GM21367 (cell line): ENCODE data around the gene KAZALD1.

Source experiments
- ATAC-seq: cut with Tn5 transposase; IDR thresholded peaks from one replicate; pipeline ENCODE4 v1.9.1; 2021; ENCODE audit not compliant: unreplicated experiment

The KAZALD1 gene

DNA sequence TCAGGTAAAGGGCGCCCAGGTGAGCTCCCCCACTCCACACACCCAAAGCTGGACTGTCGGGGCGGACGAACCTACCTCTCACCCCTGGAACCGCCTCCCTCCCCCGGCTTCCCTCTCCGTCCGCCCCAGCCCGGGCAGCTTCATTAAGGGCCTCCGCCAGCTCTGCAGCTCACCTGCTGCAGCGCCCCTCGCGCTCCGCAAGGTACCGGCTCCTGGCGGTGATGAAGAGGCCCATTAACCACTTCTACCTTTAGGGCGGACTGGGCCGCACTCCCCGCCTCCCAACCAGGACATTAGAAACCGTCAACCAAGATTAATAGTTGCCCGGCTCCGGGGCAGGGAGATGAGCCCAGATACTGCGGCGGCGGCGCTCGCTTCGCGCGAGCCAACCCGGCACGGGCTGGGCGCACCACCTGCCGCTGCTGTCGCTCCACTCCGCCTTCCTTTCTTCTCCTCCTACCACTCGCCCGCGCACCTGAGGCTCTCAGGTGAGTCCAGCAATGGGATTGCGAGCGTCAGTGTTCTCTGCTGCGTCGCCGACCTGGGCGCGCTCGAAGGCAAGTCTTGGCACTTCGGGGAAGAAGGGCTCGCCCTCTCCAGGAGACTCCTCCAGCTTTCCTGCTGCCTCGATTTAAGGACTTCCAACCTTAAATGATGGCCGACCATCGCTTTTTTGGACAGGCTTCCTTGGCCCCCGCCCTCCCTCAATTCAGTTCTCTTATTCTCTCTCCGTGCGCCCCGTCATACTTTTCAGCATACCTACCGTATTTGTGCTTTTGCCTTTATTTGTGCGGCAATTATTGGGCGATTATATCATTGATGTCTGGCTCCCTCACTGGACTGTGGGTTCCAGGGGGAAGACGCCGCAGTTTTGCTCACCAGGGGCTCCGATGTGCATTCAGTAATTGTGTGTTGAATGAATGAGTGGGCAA, 13.6 kb upstream of the KAZALD1 start:
- no peak for ATAC-seq

GRCh38 chr10:101050208-101051069, 11.3 kb upstream of the KAZALD1 start:
- ATAC-seq, result peak; percentile 53

GRCh38 chr10:101052285-101052684, 9.5 kb upstream of the KAZALD1 start:
- ATAC-seq, result no peak

DNA sequence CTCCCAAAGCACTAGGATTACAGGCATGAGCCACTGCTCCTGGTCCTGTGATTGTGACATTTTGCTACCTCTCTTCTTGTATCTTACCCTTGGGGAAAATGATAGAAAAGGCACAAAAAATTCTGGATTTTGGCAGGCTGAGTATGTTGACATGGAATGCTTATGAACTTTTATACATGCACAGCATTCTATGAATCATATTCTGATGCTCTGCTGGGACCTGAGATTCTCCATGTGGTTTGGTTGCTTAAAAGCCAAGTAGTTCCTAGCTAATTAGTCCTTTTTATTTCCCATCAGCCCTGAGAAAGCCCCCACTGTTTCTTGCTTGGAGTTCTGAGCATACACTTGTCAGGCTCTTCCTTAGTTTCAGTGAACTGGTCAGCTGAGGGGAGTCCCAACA, 8.3 kb upstream of the KAZALD1 start:
- ATAC-seq, result no peak

- no peak for ATAC-seq
Measured at GRCh38 chr10:101054351-101054750, 7.4 kb upstream of the KAZALD1 start.

GRCh38 chr10:101054876-101055275, 6.9 kb upstream of the KAZALD1 start:
- ATAC-seq, result no peak

DNA sequence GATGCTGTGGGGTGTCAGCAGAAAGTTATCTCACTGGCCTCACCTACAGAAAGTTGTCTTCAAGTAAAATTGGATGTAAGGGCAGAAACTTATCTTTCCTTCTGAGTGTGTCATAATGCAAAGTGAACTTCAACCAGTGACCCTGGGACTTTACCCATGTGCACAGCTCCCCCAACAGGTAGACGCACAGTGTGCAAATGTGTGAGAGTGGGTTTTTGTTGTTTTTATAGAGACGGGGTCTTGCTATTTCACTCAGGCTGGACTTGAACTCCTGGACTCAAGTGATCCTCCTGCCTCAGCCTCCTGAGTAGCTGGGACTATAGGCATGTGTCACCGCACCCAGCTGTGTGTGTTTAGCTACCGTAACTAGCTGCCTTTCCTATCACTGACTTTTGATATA, 6.4 kb upstream of the KAZALD1 start:
- ATAC-seq, result no peak

DNA sequence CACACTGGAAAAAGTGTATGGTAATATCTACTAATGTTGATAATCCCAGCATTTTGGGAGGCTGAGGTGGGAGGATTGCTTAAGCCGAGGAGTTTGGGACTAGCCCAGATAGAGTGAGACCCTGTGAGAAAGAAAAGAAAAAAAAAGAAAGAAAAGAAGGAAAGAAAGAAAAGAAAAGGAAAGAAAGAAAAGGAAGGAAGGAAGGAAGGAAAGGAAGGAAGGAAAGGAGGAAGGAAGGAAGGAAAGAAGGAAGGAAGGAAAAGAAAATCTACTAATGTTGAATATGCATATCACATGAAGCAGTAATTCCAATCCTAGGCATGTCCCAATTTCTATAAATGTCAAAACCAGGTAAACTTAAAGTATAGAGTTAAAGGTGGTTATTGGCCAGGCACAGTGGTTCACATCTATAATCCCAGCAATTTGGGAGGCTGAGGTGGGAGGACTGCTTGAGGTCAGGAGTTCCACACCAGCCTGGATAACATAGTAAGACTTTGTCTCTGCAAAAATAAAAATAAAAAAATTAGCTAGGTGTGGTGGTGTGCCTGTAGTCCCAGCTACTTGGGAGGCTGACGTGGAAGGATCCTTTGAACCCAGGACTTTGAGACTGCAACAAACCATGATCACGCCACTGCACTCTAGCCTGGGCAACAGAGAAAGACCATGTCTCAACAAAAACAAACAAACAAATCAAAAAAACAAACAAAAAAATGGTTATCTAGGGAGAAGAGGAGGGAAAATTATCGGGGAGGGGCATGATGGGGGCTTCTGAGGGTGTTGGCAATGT, 5.2 kb upstream of the KAZALD1 start:
- ATAC-seq, result no peak

DNA sequence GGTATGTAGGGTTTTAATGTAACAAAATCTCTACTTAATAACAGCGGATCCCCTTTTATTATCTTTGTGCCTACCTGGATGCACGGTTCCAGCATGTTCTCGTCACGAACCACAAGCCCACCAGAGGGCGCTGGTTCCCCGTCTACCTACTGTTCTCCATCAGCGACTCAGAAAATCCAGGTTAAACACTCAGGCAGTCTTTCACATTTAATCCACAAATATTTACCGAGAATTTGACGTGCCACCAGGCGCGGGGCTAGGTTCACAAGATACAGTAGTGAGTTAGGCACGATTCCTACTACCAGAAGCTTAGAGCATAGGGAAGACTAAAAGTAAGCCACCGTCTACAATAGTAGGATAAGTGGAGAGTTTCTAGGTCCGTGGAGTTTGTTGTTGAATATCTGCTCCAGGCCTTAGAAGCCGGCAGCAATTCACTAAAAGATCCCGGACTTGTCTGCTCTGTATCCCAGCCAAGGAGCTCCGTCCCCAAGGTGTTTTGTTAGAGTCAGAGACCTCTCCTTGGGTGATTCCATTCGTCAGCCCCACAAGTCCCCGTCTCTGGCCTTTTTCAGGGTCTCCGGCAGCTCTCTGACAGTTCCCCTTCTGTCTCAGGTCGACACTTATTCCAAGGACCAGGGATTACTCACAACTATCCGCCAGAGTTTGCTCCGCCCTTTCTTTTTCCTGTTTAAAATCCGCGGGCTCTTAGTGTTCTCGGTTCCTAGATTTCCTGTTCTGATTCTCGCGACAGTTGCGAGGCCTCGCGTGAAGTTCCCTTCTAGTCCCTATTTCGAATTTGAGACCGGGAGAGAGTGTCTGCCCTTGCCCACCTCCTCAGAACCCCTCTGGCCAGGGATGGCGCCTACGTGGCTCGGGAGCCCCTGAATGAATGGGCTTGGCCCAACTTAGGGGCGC, 1.5 kb upstream of the KAZALD1 start:
- peak; percentile 39 for ATAC-seq

- peak; percentile 33 for ATAC-seq
Measured at GRCh38 chr10:101060951-101061623, 702 bp upstream of the KAZALD1 start.

DNA sequence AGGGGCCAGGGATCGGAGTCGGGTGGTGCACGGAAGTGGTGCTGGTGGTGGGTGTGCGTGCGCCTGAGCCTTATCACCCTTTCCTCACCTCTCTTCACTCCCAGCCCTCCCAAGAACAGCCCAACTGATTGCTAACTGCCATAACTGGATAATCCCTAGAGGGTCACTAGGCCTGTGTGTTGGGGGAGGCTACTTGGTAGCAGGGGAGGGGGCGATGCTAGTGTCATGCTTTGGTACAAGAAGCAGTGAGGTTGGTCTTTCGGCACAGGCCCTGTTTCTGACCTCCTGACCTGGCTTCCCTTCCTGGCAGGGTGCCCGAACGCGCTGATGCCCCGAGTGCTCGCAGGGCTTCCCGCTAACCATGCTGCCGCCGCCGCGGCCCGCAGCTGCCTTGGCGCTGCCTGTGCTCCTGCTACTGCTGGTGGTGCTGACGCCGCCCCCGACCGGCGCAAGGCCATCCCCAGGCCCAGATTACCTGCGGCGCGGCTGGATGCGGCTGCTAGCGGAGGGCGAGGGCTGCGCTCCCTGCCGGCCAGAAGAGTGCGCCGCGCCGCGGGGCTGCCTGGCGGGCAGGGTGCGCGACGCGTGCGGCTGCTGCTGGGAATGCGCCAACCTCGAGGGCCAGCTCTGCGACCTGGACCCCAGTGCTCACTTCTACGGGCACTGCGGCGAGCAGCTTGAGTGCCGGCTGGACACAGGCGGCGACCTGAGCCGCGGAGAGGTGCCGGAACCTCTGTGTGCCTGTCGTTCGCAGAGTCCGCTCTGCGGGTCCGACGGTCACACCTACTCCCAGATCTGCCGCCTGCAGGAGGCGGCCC, 652 bp downstream of the KAZALD1 start:
- no peak for ATAC-seq

DNA sequence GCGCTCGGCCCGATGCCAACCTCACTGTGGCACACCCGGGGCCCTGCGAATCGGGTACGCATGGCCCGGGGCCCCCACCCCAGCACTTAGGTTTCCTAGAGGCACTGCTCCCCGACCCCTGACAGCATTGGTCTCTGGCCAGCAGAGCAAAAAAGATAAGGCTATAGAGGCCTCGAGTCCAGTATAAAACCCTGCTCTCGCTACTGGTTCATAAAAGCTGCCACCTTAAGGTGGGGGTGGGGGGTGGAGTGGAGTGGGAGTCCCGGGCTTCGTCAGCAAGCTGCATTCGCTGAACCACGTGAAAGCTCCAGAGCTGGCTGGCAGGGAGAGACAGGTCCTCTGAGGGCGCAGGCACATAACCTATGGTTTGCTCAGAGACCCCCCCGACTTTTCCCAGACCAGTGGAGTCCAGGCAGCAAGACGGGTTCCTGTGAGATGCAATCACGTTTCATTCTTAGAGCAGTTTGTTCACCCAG, 1.3 kb downstream of the KAZALD1 start:
- ATAC-seq, result no peak

- ATAC-seq, result no peak
Measured at GRCh38 chr10:101063548-101064414, 2.0 kb downstream of the KAZALD1 start.

- ATAC-seq, result no peak
Measured at GRCh38 chr10:101064415-101065030, 2.7 kb downstream of the KAZALD1 start.

DNA sequence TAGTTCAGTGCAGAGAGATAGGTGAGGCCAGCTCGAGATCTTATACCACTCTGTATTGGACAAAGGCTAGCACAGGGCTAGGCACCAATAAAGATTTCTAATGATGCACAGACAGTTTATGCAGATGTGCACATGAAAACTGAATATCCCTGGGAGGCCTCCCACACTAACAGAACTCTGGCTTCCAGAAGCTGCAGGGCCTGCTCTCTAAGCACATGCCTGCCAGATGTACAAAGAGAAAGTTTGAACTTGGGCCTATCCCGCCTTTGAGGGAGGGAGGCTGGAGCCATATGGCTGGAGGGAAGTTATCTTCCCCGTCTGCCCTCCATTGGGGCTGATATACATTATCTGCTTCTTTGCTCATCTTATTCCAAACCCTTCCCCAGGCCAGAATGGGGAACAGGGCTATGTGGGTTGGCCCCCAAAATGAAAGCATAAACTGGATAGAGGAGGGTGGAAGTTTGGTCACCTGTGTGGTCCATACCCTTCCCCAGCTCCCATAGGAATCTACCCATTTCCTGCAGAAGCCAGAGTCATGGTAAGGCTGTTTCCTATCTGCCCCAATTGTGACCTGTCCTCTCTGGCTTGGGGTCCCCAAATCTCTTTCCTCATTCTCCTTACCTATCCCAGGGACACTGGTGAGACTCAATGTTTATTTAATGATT, 3.8 kb downstream of the KAZALD1 start:
- no peak for ATAC-seq

DNA sequence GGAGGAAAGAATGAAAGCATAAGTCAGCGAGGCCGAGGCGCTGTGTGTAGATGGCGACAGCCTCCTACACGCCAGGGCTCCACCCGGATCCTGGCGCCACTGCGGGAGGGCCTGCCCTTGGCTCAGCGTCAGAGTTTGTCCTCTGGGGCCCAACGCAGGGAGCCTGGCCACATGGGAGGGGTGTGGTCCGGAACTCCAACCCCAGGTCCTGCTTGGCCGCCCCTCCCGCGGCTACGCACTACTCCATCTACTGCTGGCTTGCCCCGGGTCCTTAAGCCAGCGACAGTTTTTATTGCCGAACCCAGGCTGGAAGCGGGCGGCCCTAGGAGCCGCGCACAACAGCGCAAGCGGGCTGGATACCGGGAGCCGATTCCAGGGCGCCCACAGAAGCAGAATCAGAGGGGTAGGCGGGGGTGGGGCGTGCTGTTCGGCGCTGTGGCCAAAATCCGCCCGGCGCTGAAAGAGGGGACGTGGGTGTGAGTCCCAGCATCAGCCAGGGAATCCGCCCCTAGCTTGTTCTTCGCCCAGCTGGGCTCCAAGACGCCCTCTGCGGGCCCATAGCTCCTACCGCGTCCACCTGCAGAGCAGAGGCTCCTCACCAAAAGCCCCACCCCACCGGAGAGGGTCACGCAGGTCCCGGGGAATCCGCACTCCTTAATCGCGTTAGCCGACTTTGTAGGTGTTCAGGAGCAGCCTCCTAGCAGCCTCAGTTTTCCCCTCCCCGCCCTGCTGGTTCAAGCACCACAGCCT, 4.5 kb downstream of the KAZALD1 start:
- ATAC-seq, result no peak
